Limb (tissue), 2 donors: Measurements from ENCODE around the gene PRPF19.

Experiments used
- DNase-seq, 2 donors: peaks; one replicate each; pipeline ENCODE4 v3.0.0-alpha.2; 2016; ENCODE audit errors: extremely low spot score in 2 of 2

Gene PRPF19

GRCh38 chr11:60906132-60906972 lies at the start of gene PRPF19:
TSS of gene PRPF19 (minus strand) at chr11:60906585. CDS start at chr11:60906382, 203 bp downstream.
- DNase-seq: peak; percentile 98 to 99

GRCh38 chr11:60955571-60955970 lies 49.2 kb upstream of the PRPF19 start:
- DNase-seq: no peak

- DNase-seq: no peak
Observed at GRCh38 chr11:60954421-60954820, 48.0 kb upstream of the PRPF19 start.

GRCh38 chr11:60953781-60954180 lies 47.4 kb upstream of the PRPF19 start:
- no peak for DNase-seq

- no peak for DNase-seq
Observed at GRCh38 chr11:60952742-60953170, 46.4 kb upstream of the PRPF19 start.

GRCh38 chr11:60951904-60952741 lies 45.7 kb upstream of the PRPF19 start, which contains the start of gene SLC15A3:
TSS of gene SLC15A3 (minus strand) at chr11:60952176. CDS start at chr11:60951551, 625 bp downstream.
- no peak for DNase-seq

GRCh38 chr11:60951606-60951903 lies 45.2 kb upstream of the PRPF19 start:
- no peak for DNase-seq

GRCh38 chr11:60950933-60951605 lies 44.7 kb upstream of the PRPF19 start:
- no peak for DNase-seq

- DNase-seq: no peak
Observed at GRCh38 chr11:60950024-60950423, 43.6 kb upstream of the PRPF19 start.

- peak in 1 of 2 donors; percentile 40 for DNase-seq
Observed at GRCh38 chr11:60948250-60948649, 41.9 kb upstream of the PRPF19 start.

GRCh38 chr11:60947700-60948099 lies 41.3 kb upstream of the PRPF19 start:
- no peak for DNase-seq

- DNase-seq: no peak
Observed at GRCh38 chr11:60946601-60947264, 40.3 kb upstream of the PRPF19 start.

GRCh38 chr11:60945295-60945667 lies 38.9 kb upstream of the PRPF19 start:
- DNase-seq: no peak

- DNase-seq: no peak
Observed at GRCh38 chr11:60944490-60945294, 38.3 kb upstream of the PRPF19 start.

- no peak for DNase-seq
Observed at GRCh38 chr11:60942970-60943565, 36.7 kb upstream of the PRPF19 start.

GRCh38 chr11:60942219-60942618 lies 35.8 kb upstream of the PRPF19 start:
- DNase-seq: no peak

GRCh38 chr11:60941371-60942119 lies 35.2 kb upstream of the PRPF19 start:
- no peak for DNase-seq

- DNase-seq: no peak
Observed at GRCh38 chr11:60939855-60940254, 33.5 kb upstream of the PRPF19 start.

GRCh38 chr11:60939301-60939700 lies 32.9 kb upstream of the PRPF19 start:
- no peak for DNase-seq
